ENCODE measurements around the gene AP2S1. TPM values are rescaled to one million over a fixed set of nuclear protein-coding genes. Genes with fewer than 3 reads are reported as not detected.

AP2S1 gene
- total RNA-seq, 4 donors from 2014 or later: 63.5 to 88.9 (median 74.5) TPM

- H3K9me3 ChIP-seq: no peaks in the 10 kb centered on the region
- intact Hi-C loops (cut with DNase I): no loop called here
- WGBS: 89% methylated on average over 1 of the region's 1 CpG
- TF ChIP-seq POLR2A (IDR thresholded peaks at IDR 0.05; ENCODE audit: low read depth) (no peak), EP300 (IDR thresholded peaks at IDR 0.05) (no peak), POLR2AphosphoS5 (IDR thresholded peaks at IDR 0.05) (no peak)
- TF ChIP-seq, protein P1, sequence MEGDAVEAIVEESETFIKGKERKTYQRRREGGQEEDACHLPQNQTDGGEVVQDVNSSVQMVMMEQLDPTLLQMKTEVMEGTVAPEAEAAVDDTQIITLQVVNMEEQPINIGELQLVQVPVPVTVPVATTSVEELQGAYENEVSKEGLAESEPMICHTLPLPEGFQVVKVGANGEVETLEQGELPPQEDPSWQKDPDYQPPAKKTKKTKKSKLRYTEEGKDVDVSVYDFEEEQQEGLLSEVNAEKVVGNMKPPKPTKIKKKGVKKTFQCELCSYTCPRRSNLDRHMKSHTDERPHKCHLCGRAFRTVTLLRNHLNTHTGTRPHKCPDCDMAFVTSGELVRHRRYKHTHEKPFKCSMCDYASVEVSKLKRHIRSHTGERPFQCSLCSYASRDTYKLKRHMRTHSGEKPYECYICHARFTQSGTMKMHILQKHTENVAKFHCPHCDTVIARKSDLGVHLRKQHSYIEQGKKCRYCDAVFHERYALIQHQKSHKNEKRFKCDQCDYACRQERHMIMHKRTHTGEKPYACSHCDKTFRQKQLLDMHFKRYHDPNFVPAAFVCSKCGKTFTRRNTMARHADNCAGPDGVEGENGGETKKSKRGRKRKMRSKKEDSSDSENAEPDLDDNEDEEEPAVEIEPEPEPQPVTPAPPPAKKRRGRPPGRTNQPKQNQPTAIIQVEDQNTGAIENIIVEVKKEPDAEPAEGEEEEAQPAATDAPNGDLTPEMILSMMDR (IDR thresholded peaks at IDR 0.05): no peak
- H3K36me3 ChIP-seq: no peaks in the 10 kb centered on the region
- H3K27ac ChIP-seq (replicated peaks in 1 of 4): no peak overlapping the region
- H3K27me3 ChIP-seq: no peaks in the 10 kb centered on the region
- H3K4me3 ChIP-seq: no peak overlapping the region
- peaks cover 0 to 6% (median 3%) of the 10 kb centered on the region in 4 donors for H3K4me1 ChIP-seq
- DNase-seq (ENCODE audit: extremely low spot score): no peak
Observed at GRCh38 chr19:46797881-46798280, 52.8 kb downstream of the AP2S1 start.

GRCh38 chr19:46791944-46792343 is 58.7 kb downstream of the AP2S1 start:
- H3K9me3 ChIP-seq: no peaks in the 10 kb centered on the region
- H3K27ac ChIP-seq (replicated peaks in 1 of 4): no peak overlapping the region
- H3K27me3 ChIP-seq: no peaks in the 10 kb centered on the region
- 69% methylated on average over 5 of the region's 5 CpGs for WGBS
- TF ChIP-seq, protein P1 (IDR thresholded peaks at IDR 0.05): no peak
- TF ChIP-seq POLR2A (IDR thresholded peaks at IDR 0.05; ENCODE audit: low read depth) (no peak), EP300 (IDR thresholded peaks at IDR 0.05) (no peak), POLR2AphosphoS5 (IDR thresholded peaks at IDR 0.05) (no peak)
- H3K36me3 ChIP-seq: no peaks in the 10 kb centered on the region
- H3K4me3 ChIP-seq: no peak overlapping the region
- intact Hi-C loops (cut with DNase I): no loop called here
- no peak for DNase-seq (ENCODE audit: extremely low spot score)
- H3K4me1 ChIP-seq: peaks cover 15 to 28% (median 25%) of the 10 kb centered on the region in 4 donors

- peaks cover 35 to 48% (median 48%) of the 10 kb centered on the region in 4 donors for H3K4me1 ChIP-seq
- H3K36me3 ChIP-seq: peaks cover 0 to 3% (median 0%) of the 10 kb centered on the region in 4 donors
- H3K9me3 ChIP-seq: no peaks in the 10 kb centered on the region
- no peak overlapping the region for H3K27ac ChIP-seq (replicated peaks in 1 of 4)
- TF ChIP-seq POLR2A (IDR thresholded peaks at IDR 0.05; ENCODE audit: low read depth): no peak
- no peak for TF ChIP-seq EP300 (IDR thresholded peaks at IDR 0.05)
- TF ChIP-seq, protein P1 (IDR thresholded peaks at IDR 0.05): no peak
- TF ChIP-seq POLR2AphosphoS5 (IDR thresholded peaks at IDR 0.05): no peak
- peaks cover 0 to 4% (median 0%) of the 10 kb centered on the region in 4 donors for H3K27me3 ChIP-seq
- 89% methylated on average over 8 of the region's 8 CpGs for WGBS
- no peak for DNase-seq (ENCODE audit: extremely low spot score)
- H3K4me3 ChIP-seq: no peak overlapping the region
- intact Hi-C loops (cut with DNase I): no loop called here
Observed at GRCh38 chr19:46789371-46789770, 61.3 kb downstream of the AP2S1 start.

DNA sequence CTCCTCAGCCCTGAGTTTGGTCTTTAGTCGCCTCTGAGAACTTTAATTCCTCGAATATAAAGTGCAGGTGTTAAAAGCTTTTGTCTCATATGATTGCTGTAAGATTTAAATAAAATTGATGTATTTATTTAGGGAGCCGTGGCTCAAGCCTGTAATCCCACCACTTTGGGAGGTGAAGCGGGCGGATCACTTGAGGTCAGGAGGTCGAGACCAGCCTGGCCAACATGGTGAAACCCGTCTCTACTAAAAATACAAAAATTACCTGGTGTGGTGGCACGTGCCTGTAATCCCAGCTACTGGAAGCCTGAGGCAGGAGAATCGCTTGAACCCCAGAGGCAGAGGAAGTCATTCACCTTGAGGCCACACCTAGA is 61.7 kb downstream of the AP2S1 start:
- WGBS: 58% methylated on average over 9 of the region's 9 CpGs
- peaks cover 0 to 7% (median under 1%) of the 10 kb centered on the region in 4 donors for H3K36me3 ChIP-seq

DNA sequence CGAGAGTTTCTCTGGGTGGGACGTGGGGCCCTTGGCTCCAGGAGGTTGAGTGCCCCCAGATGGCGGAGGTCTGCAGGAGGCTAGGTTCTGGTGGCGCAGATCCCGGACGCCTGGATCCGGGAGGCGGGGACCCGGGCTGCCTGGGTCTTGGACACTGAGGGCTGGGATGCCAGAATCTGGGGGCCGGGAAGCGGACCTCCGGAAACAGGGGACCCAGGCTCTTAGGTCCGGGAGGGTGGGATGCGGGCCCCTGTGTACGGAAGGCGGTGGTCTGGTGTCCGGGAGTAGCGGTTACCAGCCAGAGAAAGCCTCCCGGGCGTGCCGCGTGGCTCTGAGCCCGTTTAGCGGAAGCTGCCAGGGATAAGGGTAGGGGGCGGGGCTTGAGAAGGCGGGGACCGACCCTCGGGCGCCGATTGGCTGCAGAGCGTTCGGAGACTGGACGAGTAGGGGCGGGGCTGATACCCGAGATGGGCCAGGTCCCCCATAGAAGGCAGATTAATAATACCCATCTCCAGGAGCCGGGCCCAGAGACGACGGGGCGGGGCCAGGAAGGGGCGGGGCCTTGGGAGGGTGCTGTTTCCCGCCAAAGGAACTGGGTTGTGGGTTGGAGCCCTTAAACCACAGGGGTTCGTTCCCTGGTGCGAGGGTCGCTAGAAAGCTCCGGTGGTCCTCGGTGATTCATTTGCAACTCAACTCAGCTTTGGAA is 62.2 kb downstream of the AP2S1 start, which contains the start of gene SLC1A5:
TSS of gene SLC1A5 (minus strand) at position 333 of the 706 bp plus-strand sequence. CDS start 629 bp downstream, outside the sequence.
- Histone ChIP-seq H3K36me3 (peaks cover under 1 to 12% (median 6%) of the 10 kb centered on the region in 4 donors), H3K4me1 (peaks cover 44 to 58% (median 57%) of the 10 kb centered on the region in 4 donors), H3K27ac (replicated peaks in 1 of 4) (peak within 1 kb of the TSS; percentile 78 to 93 (median 84)), H3K9me3 (no peaks in the 10 kb centered on the region), H3K4me3 (peak within 1 kb of the TSS; percentile 70 to 90 (median 84)), H3K27me3 (peaks cover 0 to 4% (median 0%) of the 10 kb centered on the region in 4 donors)
- TF ChIP-seq POLR2A (IDR thresholded peaks at IDR 0.05; ENCODE audit: low read depth): peak; percentile 81
- no peak for TF ChIP-seq EP300 (IDR thresholded peaks at IDR 0.05)
- TF ChIP-seq, protein P1 (IDR thresholded peaks at IDR 0.05): no peak
- TF ChIP-seq POLR2AphosphoS5 (IDR thresholded peaks at IDR 0.05): peak; percentile 92 to 99
- 3% methylated on average over 35 of the region's 46 CpGs for WGBS
- intact Hi-C loops (cut with DNase I): no loop called here
- peak; percentile 99 for DNase-seq (ENCODE audit: extremely low spot score)

More for the DNA sequence above, 61.7 kb downstream of the AP2S1 start:
- H3K4me3 ChIP-seq: peak overlapping the region; percentile 70 to 90 (median 84)
- TF ChIP-seq POLR2AphosphoS5 (IDR thresholded peaks at IDR 0.05) (no peak), POLR2A (IDR thresholded peaks at IDR 0.05; ENCODE audit: low read depth) (no peak), EP300 (IDR thresholded peaks at IDR 0.05) (no peak)
- H3K9me3 ChIP-seq: no peaks in the 10 kb centered on the region
- DNase-seq (ENCODE audit: extremely low spot score): no peak
- H3K27ac ChIP-seq (replicated peaks in 1 of 4): peak overlapping the region; percentile 78 to 93 (median 84)
- intact Hi-C loops (cut with DNase I): no loop called here
- peaks cover 39 to 52% (median 52%) of the 10 kb centered on the region in 4 donors for H3K4me1 ChIP-seq
- peaks cover 0 to 4% (median 0%) of the 10 kb centered on the region in 4 donors for H3K27me3 ChIP-seq

Measured in esophagus muscularis mucosa (tissue), 4 donors.